ENCODE data around the gene GRB7. TPM values are rescaled to one million over a fixed set of nuclear protein-coding genes. Genes with fewer than 3 reads are reported as not detected.
"Not testable (repeated sequence)": the region's sequence is repeated elsewhere in the genome, so short reads cannot be mapped to it uniquely, and the experiment has no call there.

The GRB7 gene
- total RNA-seq, 2 donors from 2014 or later, result 54.6 to 73.9 TPM

DNA sequence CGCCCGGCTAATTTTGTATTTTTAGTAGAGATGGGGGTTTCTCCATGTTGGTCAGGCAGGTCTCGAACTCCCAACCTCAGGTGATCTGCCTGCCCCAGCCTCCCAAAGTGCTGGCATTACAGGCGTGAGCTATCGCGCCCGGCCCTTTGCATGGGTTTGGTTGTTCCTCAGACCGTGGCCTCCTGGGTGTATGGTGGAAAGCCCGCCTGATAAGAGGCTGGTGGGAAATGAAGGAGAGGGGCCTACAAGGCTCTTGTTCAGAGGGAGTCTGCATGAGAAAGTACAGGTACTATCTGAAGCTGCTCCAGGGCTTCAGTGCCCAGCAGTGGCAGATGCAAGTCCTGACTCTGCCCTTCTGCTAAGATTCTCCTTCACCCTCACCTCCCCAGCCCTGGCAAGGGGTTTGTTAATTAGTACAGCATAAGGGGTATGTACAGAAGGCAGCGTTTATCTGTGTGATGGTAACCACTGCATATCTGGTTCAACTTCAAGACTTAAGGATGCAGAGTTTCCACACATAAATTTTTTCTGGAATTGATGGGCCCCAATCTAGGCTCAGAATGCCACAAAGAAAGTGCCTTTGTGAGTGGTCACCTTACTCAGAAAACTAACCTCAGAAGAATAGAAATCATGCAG lies 24.2 kb downstream of the GRB7 start:
- Histone ChIP-seq H3K27ac (ENCODE audit: low read depth, low read length) (no peak overlapping the region), H3K27me3 (ENCODE audit: control insufficient read depth, insufficient read depth, low read length, poor library complexity, severe bottlenecking) (peaks cover 6% of the 10 kb centered on the region), H3K4me3 (ENCODE audit: low read length) (no peak overlapping the region), H3K36me3 (ENCODE audit: control insufficient read depth, insufficient read depth, low read length) (no peaks in the 10 kb centered on the region), H3K9me3 (ENCODE audit: control insufficient read depth, low read length) (no peaks in the 10 kb centered on the region), H3K4me1 (ENCODE audit: control insufficient read depth, insufficient read depth, low read length) (no peaks in the 10 kb centered on the region), H3K9ac (ENCODE audit: extremely low read depth, low read length, poor library complexity, severe bottlenecking) (no peak overlapping the region)
- H3K4me1 Mint-ChIP-seq, result peaks cover 11% of the 10 kb centered on the region
- 90 to 96% methylated on average over 6 to 10 of the region's 10 CpGs for WGBS, 2 experiments (ENCODE audit: insufficient coverage in 1 of 2, insufficient read length in 1 of 2)
- H3K9me3 Mint-ChIP-seq, result no peaks in the 10 kb centered on the region
- H3K27me3 Mint-ChIP-seq (ENCODE audit: insufficient read depth), result peaks cover 10% of the 10 kb centered on the region
- TF ChIP-seq CTCF (conservative IDR thresholded peaks at IDR 0.05), result no peak
- H3K4me3 Mint-ChIP-seq, result no peak overlapping the region
- no peak overlapping the region for H3K27ac Mint-ChIP-seq
- DNase-seq, result peak; percentile 43
- no peaks in the 10 kb centered on the region for H3K36me3 Mint-ChIP-seq (ENCODE audit: low read depth)

- Mint-ChIP-seq H3K27ac (no peak overlapping the region), H3K9me3 (no peaks in the 10 kb centered on the region), H3K36me3 (ENCODE audit: low read depth) (no peaks in the 10 kb centered on the region), H3K4me1 (peaks cover 8% of the 10 kb centered on the region), H3K27me3 (ENCODE audit: insufficient read depth) (peaks cover 13% of the 10 kb centered on the region), H3K4me3 (no peak overlapping the region)
- H3K27ac ChIP-seq (ENCODE audit: low read depth, low read length), result no peak overlapping the region
- no peaks in the 10 kb centered on the region for H3K4me1 ChIP-seq (ENCODE audit: control insufficient read depth, insufficient read depth, low read length)
- H3K27me3 ChIP-seq (ENCODE audit: control insufficient read depth, insufficient read depth, low read length, poor library complexity, severe bottlenecking), result peaks cover 1% of the 10 kb centered on the region
- H3K4me3 ChIP-seq (ENCODE audit: low read length), result no peak overlapping the region
- no peaks in the 10 kb centered on the region for H3K36me3 ChIP-seq (ENCODE audit: control insufficient read depth, insufficient read depth, low read length)
- TF ChIP-seq CTCF (conservative IDR thresholded peaks at IDR 0.05), result no peak
- peak; percentile 11 for DNase-seq
- H3K9ac ChIP-seq (ENCODE audit: extremely low read depth, low read length, poor library complexity, severe bottlenecking), result no peak overlapping the region
- no peaks in the 10 kb centered on the region for H3K9me3 ChIP-seq (ENCODE audit: control insufficient read depth, low read length)
- WGBS, 2 experiments (ENCODE audit: insufficient coverage in 1 of 2, insufficient read length in 1 of 2), result 93% methylated on average over 5 of the region's 5 CpGs
Measured at GRCh38 chr17:39763051-39763820, 25.5 kb downstream of the GRB7 start.

DNA sequence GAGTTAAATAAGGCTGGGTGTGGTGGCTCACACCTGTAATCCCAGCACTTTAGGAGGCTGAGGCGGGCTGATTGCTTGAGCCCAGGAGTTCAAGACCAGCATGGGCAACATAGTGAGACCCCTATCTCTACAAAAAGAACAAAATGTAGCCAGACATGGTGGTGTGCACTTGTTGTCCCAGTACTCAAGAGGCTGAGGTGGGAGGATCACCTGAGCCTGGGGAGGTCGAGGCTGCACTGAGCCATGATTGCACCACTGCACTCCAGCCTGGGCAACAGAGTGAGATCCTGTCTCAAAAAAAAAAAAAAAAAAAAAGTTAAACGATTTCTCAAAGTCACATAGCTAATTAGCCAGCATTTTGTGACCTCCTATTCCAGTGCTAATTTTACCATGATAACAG lies 26.4 kb downstream of the GRB7 start:
- DNase-seq, result peak; percentile 9
- not testable (repeated sequence) for H3K27ac ChIP-seq (ENCODE audit: low read depth, low read length); H3K36me3 ChIP-seq (ENCODE audit: control insufficient read depth, insufficient read depth, low read length); H3K36me3 Mint-ChIP-seq (ENCODE audit: low read depth); H3K4me3 ChIP-seq (ENCODE audit: low read length); H3K9me3 ChIP-seq (ENCODE audit: control insufficient read depth, low read length); H3K27me3 ChIP-seq (ENCODE audit: control insufficient read depth, insufficient read depth, low read length, poor library complexity, severe bottlenecking); H3K4me1 ChIP-seq (ENCODE audit: control insufficient read depth, insufficient read depth, low read length); H3K9ac ChIP-seq (ENCODE audit: extremely low read depth, low read length, poor library complexity, severe bottlenecking); H3K4me1 Mint-ChIP-seq; H3K4me3 Mint-ChIP-seq; H3K27ac Mint-ChIP-seq; H3K9me3 Mint-ChIP-seq
- H3K27me3 Mint-ChIP-seq (ENCODE audit: insufficient read depth), result peaks cover 13% of the 10 kb centered on the region
- whole genome bisulfite sequencing, 2 experiments (ENCODE audit: insufficient coverage in 1 of 2, insufficient read length in 1 of 2), result 84 to 89% methylated on average over 2 of the region's 3 CpGs
